GM12874 (cell line): Measurements from ENCODE around the gene PTHLH.

ENCODE experiments used
- CTCF ChIP-seq: IDR thresholded peaks from 2 replicates; pipeline ENCODE4 v1.5.1; 2011; ENCODE audit warnings: low read depth, mild to moderate bottlenecking, control low read depth, low read length, moderate library complexity; ENCODE audit not compliant: insufficient read depth

PTHLH gene

GRCh38 chr12:27988594-27989233 lies 16.2 kb upstream of the PTHLH start:
- no peak for TF ChIP-seq CTCF

GRCh38 chr12:27987331-27987730 lies 14.8 kb upstream of the PTHLH start:
- no peak for TF ChIP-seq CTCF

- TF ChIP-seq CTCF = no peak
These were observed 11.7 kb upstream of the PTHLH start for GRCh38 chr12:27984275-27984674.

GRCh38 chr12:27982951-27983350 lies 10.4 kb upstream of the PTHLH start:
- TF ChIP-seq CTCF = no peak

- no peak for TF ChIP-seq CTCF
These were observed 9.9 kb upstream of the PTHLH start for GRCh38 chr12:27982385-27982784.

- no peak for TF ChIP-seq CTCF
These were observed 9.3 kb upstream of the PTHLH start for GRCh38 chr12:27981874-27982273.

- TF ChIP-seq CTCF = no peak
These were observed 6.6 kb upstream of the PTHLH start for GRCh38 chr12:27979145-27979544.
